ENCODE data around the gene OR8D2.
"Not testable (repeated sequence)": the region's sequence is repeated elsewhere in the genome, so short reads cannot be mapped to it uniquely, and the experiment has no call there.

OR8D2 gene

GRCh38 chr11:124285610-124286344, 34.2 kb downstream of the OR8D2 start:
- DNase-seq, result no peak

DNA sequence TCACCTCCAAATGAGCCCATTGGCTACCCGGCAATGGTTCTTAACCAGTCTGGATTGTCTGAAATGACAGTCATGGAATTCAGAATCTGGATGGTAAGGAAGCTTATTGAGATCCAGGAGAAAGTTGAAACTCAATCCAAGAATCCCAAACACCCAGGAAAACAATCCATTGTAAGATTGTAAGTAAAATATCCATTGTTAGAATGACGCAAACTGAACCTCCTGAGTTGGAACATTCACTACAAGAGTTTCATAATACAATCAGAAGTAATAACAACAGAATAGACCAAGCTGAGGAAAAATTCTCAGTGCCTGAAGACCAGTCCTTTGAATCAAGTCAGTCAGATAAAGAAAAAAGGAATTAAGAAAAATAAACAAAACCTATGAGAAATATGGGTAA, 41.7 kb downstream of the OR8D2 start:
- no peak for DNase-seq

DNA sequence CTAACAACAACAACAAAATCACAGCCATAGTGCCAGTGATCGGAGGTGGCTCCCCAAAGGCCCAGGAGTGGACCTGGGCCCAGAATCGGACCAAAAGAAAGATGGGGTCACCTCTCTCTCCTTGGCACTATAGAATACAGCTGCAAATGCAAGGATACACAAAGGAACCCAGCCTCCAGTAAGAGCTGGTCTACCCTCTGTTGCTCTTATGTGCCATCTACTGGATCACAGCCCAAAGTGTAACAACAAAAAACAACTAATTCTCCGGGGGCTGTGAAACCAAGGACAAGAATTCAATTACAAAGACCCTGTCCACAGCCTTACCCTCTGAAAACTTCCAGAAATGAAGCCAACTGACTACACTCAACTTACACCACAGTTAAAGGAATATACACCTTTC, 42.2 kb downstream of the OR8D2 start:
- DNase-seq, result no peak

DNA sequence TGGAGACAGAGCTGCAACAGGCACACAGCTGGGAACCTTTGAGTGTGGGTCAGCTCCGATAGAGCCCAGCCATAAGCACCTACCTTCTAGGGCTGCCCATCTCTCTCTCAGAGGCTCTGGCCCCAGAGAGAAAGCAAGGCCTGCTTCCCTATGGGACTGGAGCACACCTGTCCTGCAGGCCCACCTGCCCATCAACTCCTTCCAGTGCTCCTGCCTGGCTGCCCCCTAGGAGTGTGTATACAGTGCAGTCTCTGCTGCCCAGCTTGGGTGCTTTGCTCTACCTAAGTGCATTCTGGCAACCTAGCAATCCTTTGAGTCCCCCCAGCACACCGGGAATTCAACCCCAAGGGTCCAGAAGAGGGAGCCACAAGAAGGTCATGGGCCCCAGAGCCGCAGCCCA, 42.8 kb downstream of the OR8D2 start:
- no peak for DNase-seq

DNA sequence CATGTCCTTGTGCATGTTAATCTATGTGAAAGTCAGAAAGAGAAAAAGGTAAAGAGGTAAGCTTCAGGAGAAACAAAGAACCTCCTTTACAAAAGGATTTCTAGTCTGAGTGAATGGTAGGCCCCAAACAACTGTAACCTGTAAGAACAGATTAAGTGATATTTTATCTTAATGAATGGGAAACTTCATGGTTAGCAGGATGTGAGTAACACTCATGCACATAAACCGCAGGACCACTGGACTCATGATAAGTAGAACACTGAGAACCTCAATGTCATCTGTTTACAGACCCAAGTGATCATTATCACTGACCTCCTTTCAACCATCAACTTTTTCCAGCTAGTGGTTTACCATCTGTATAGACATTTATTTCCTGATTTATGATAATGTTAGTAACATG, 43.9 kb downstream of the OR8D2 start:
- DNase-seq, result no peak

DNA sequence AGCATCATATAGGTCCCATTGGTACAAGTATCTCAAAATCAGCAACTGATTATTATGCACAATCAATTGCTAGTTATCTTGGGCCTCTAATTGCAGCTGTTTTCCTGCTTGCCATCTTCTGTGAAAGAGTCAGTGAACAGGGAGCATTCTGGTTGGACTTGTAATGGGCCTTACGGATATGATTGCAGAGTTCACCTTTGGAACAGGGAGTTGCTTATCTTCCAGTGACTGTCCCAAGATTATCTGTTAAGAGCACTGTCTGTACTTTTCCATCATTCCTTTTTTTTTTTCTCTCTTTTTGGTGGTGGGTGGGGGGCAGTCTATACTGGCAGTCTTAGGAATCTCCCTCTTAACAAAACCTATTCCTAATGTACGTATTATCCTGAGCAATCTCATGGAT, 46.0 kb downstream of the OR8D2 start:
- no peak for DNase-seq

- DNase-seq, result not testable (repeated sequence)
Measured at GRCh38 chr11:124270886-124271285, 49.1 kb downstream of the OR8D2 start.
